Measurements from ENCODE around the gene ASXL3. TPM values are rescaled to one million over a fixed set of nuclear protein-coding genes. Genes with fewer than 3 reads are reported as not detected.

ASXL3 gene
- total RNA-seq, 1 experiment from 2014 or later = not detected

DNA sequence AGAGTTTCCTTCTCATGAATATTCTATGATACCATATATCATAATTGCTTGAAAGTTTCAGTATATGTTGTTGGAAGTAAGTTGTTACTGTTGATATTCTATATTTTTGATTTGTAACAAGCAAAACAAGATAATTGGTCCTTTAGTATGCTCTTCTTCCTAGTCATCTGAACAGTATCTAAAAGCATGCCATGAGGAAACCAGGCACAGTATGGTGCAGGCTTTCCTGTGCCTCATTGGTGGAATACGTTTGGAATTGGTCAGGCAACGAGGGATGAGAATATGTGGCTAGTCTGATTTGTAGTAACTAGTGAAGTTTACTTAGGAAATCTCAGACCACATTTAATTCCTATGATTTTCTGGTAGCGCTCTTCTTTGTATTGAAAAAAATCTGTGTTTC lies 22.8 kb downstream of the ASXL3 start:
- Histone ChIP-seq H4K20me1 (ENCODE audit: insufficient read depth) (no peaks in the 10 kb centered on the region), H3K9me2 (ENCODE audit: insufficient read depth) (no peaks in the 10 kb centered on the region), H3K4me3 (no peak overlapping the region), H2AFZ (no peak overlapping the region), H3F3A (ENCODE audit: insufficient read depth, low read depth) (no peaks in the 10 kb centered on the region), H3K36me3 (ENCODE audit: low read depth) (no peaks in the 10 kb centered on the region), H3K27me3 (ENCODE audit: insufficient read depth, low read depth) (no peaks in the 10 kb centered on the region), H3K27ac (no peak overlapping the region), H3K9me3 (ENCODE audit: insufficient read depth, low read depth) (no peaks in the 10 kb centered on the region), H3K4me1 (replicated peaks; ENCODE audit: insufficient read depth) (no peaks in the 10 kb centered on the region), H3K4me2 (no peak overlapping the region), H3K79me2 (ENCODE audit: low read depth) (no peaks in the 10 kb centered on the region)
- intact Hi-C loops (cut with micrococcal nuclease; ENCODE audit: unreplicated experiment) = no loop called here
- no peak for TF ChIP-seq EZH2 (IDR thresholded peaks at IDR 0.05; ENCODE audit: low read depth)
- ChIA-PET POLR2A (ENCODE audit: unreplicated experiment) (no interaction called here), CTCF (no interaction called here)
- no TSS peak for BruUV-seq (replicated peaks)
- no peak for DNase-seq

DNA sequence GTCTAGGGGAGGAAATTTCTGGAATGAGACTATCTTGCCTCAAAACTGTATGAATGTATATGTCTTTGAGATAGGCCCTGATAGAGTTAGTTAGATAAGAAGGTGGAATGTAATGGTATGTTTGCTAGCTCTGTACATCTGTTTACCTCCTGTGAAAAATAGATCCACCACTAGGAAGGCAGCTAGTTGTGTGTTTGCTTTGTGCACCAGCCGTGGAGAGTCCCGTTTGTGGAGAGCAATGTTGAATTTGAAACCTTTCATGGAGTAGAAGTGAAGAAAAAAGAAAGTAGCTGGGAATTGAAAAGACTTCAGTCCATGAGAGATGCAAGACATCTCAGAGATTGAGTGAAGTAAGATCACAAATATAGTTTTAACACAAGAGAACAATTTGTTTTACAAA lies 25.4 kb downstream of the ASXL3 start:
- Histone ChIP-seq H3K36me3 (ENCODE audit: low read depth) (no peaks in the 10 kb centered on the region), H3K4me1 (replicated peaks; ENCODE audit: insufficient read depth) (no peaks in the 10 kb centered on the region), H2AFZ (no peak overlapping the region), H3F3A (ENCODE audit: insufficient read depth, low read depth) (no peaks in the 10 kb centered on the region), H3K27ac (no peak overlapping the region), H3K4me3 (no peak overlapping the region), H4K20me1 (ENCODE audit: insufficient read depth) (no peaks in the 10 kb centered on the region), H3K9me2 (ENCODE audit: insufficient read depth) (no peaks in the 10 kb centered on the region), H3K9me3 (ENCODE audit: insufficient read depth, low read depth) (no peaks in the 10 kb centered on the region), H3K27me3 (ENCODE audit: insufficient read depth, low read depth) (no peaks in the 10 kb centered on the region), H3K79me2 (ENCODE audit: low read depth) (no peaks in the 10 kb centered on the region), H3K4me2 (no peak overlapping the region)
- CTCF ChIA-PET = no interaction called here
- POLR2A ChIA-PET (ENCODE audit: unreplicated experiment) = no interaction called here
- no TSS peak for BruUV-seq (replicated peaks)
- intact Hi-C loops (cut with micrococcal nuclease; ENCODE audit: unreplicated experiment) = no loop called here
- no peak for TF ChIP-seq EZH2 (IDR thresholded peaks at IDR 0.05; ENCODE audit: low read depth)
- TF ChIP-seq, protein P1, sequence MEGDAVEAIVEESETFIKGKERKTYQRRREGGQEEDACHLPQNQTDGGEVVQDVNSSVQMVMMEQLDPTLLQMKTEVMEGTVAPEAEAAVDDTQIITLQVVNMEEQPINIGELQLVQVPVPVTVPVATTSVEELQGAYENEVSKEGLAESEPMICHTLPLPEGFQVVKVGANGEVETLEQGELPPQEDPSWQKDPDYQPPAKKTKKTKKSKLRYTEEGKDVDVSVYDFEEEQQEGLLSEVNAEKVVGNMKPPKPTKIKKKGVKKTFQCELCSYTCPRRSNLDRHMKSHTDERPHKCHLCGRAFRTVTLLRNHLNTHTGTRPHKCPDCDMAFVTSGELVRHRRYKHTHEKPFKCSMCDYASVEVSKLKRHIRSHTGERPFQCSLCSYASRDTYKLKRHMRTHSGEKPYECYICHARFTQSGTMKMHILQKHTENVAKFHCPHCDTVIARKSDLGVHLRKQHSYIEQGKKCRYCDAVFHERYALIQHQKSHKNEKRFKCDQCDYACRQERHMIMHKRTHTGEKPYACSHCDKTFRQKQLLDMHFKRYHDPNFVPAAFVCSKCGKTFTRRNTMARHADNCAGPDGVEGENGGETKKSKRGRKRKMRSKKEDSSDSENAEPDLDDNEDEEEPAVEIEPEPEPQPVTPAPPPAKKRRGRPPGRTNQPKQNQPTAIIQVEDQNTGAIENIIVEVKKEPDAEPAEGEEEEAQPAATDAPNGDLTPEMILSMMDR (conservative IDR thresholded peaks at IDR 0.05) = no peak
- no peak for DNase-seq

DNA sequence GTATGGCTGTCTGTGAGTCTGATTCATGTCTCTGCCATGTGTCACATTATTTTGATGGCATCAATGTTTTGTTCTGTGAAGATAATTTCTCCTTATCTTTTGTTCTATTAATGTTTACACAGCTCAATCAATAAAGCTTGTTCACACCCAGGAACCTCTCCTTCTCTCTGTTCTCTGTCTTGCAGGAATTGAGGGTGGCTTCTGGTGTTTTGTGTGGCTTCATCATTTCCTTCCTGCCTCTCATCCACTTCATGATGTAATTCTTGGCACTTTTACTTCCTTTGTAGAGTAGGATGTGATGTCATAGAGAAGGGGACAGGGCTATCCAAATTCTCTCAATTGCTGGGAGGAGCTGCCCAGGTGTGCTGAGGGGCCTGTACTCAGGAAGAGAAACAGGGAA lies 27.2 kb downstream of the ASXL3 start:
- Histone ChIP-seq H3K4me1 (replicated peaks; ENCODE audit: insufficient read depth) (no peaks in the 10 kb centered on the region), H3K4me3 (no peak overlapping the region), H3K27me3 (ENCODE audit: insufficient read depth, low read depth) (no peaks in the 10 kb centered on the region), H3K36me3 (ENCODE audit: low read depth) (no peaks in the 10 kb centered on the region), H4K20me1 (ENCODE audit: insufficient read depth) (no peaks in the 10 kb centered on the region), H3K27ac (no peak overlapping the region), H2AFZ (no peak overlapping the region), H3K4me2 (no peak overlapping the region), H3K9me2 (ENCODE audit: insufficient read depth) (no peaks in the 10 kb centered on the region), H3K79me2 (ENCODE audit: low read depth) (no peaks in the 10 kb centered on the region), H3K9me3 (ENCODE audit: insufficient read depth, low read depth) (no peaks in the 10 kb centered on the region), H3F3A (ENCODE audit: insufficient read depth, low read depth) (no peaks in the 10 kb centered on the region)
- no peak for DNase-seq
- CTCF ChIA-PET = no interaction called here
- TF ChIP-seq, protein P1 (conservative IDR thresholded peaks at IDR 0.05) = no peak
- no peak for TF ChIP-seq EZH2 (IDR thresholded peaks at IDR 0.05; ENCODE audit: low read depth)
- no TSS peak for BruUV-seq (replicated peaks)
- intact Hi-C loops (cut with micrococcal nuclease; ENCODE audit: unreplicated experiment) = no loop called here
- POLR2A ChIA-PET (ENCODE audit: unreplicated experiment) = no interaction called here

DNA sequence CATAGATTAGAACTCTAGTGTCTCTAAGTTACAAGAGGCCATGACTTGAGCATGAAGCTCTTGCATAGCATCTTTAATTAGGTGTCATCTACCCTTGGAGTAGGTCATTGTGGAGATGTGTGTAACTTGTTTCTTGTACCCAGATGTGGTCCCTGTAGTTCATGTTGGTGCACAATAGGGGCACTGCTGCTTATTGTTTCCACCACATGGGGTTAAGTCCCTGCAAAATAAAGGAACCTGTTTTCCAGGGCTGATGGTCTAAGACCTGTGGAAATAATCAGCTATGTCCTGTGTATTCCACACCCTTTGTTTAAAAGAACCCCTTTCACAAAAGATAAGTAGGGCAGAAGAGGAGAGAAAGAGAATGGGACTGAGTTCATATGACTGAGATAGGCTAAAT lies 28.6 kb downstream of the ASXL3 start:
- ChIA-PET CTCF (no interaction called here), POLR2A (ENCODE audit: unreplicated experiment) (no interaction called here)
- no peak overlapping the region for H2AFZ ChIP-seq
- no peaks in the 10 kb centered on the region for H3K79me2 ChIP-seq (ENCODE audit: low read depth)
- no peaks in the 10 kb centered on the region for H3K9me2 ChIP-seq (ENCODE audit: insufficient read depth)
- H4K20me1 ChIP-seq (ENCODE audit: insufficient read depth) = no peaks in the 10 kb centered on the region
- H3K4me1 ChIP-seq (replicated peaks; ENCODE audit: insufficient read depth) = no peaks in the 10 kb centered on the region
- no peaks in the 10 kb centered on the region for H3K9me3 ChIP-seq (ENCODE audit: insufficient read depth, low read depth)
- intact Hi-C loops (cut with micrococcal nuclease; ENCODE audit: unreplicated experiment) = no loop called here
- no peaks in the 10 kb centered on the region for H3K36me3 ChIP-seq (ENCODE audit: low read depth)
- no peaks in the 10 kb centered on the region for H3F3A ChIP-seq (ENCODE audit: insufficient read depth, low read depth)
- H3K4me2 ChIP-seq = no peak overlapping the region
- no peak for DNase-seq
- TF ChIP-seq EZH2 (IDR thresholded peaks at IDR 0.05; ENCODE audit: low read depth) = no peak
- TF ChIP-seq, protein P1 (conservative IDR thresholded peaks at IDR 0.05) = no peak
- H3K27ac ChIP-seq = no peak overlapping the region
- no peak overlapping the region for H3K4me3 ChIP-seq
- BruUV-seq (replicated peaks) = no TSS peak
- H3K27me3 ChIP-seq (ENCODE audit: insufficient read depth, low read depth) = no peaks in the 10 kb centered on the region
